GM19035 (cell line): ENCODE measurements around the gene MGAT2.
A peak's percentile ranks its signal among the peaks of the same experiment; 100 is the strongest.
"Not testable (repeated sequence)": the region's sequence is repeated elsewhere in the genome, so short reads cannot be mapped to it uniquely, and the experiment has no call there.

ENCODE experiments used
- ATAC-seq: cut with Tn5 transposase; IDR thresholded peaks from one replicate; pipeline ENCODE4 v1.9.1; 2021; ENCODE audit not compliant: unreplicated experiment

Gene MGAT2

GRCh38 chr14:49620182-49621113, at the start of gene MGAT2, which contains the start of gene RPL36AL:
Gene MGAT2, plus strand, starts transcription at chr14:49620799. Its CDS starts 470 bp downstream, at chr14:49621269.
Gene RPL36AL, minus strand, starts transcription at chr14:49620626. Its CDS starts 1,522 bp downstream, at chr14:49619104.
- ATAC-seq: peak; percentile 90

- ATAC-seq: no peak
Observed at GRCh38 chr14:49574038-49574437, 46.6 kb upstream of the MGAT2 start.

GRCh38 chr14:49578141-49578540, 42.5 kb upstream of the MGAT2 start:
- no peak for ATAC-seq

GRCh38 chr14:49579841-49580240, 40.8 kb upstream of the MGAT2 start:
- ATAC-seq: no peak

GRCh38 chr14:49581209-49582112, 39.1 kb upstream of the MGAT2 start:
- no peak for ATAC-seq

- no peak for ATAC-seq
Observed at GRCh38 chr14:49582113-49582977, 38.3 kb upstream of the MGAT2 start.

- no peak for ATAC-seq
Observed at GRCh38 chr14:49583629-49584028, 37.0 kb upstream of the MGAT2 start.

- ATAC-seq: no peak
Observed at GRCh38 chr14:49584058-49584457, 36.5 kb upstream of the MGAT2 start.

- ATAC-seq: not testable (repeated sequence)
Observed at GRCh38 chr14:49584981-49585640, 35.5 kb upstream of the MGAT2 start.

- peak; percentile 89 for ATAC-seq
Observed at GRCh38 chr14:49585803-49586672, 34.6 kb upstream of the MGAT2 start, which contains the start of gene RPS29. Gene RPS29, minus strand, starts transcription at chr14:49586380. Its CDS starts 34 bp downstream, at chr14:49586346.

GRCh38 chr14:49586673-49587460, 33.7 kb upstream of the MGAT2 start:
- peak; percentile 30 for ATAC-seq

- no peak for ATAC-seq
Observed at GRCh38 chr14:49589387-49589786, 31.2 kb upstream of the MGAT2 start.

- ATAC-seq: no peak
Observed at GRCh38 chr14:49593016-49593415, 27.6 kb upstream of the MGAT2 start.

- no peak for ATAC-seq
Observed at GRCh38 chr14:49594347-49595091, 26.1 kb upstream of the MGAT2 start.

- no peak for ATAC-seq
Observed at GRCh38 chr14:49598189-49598484, 22.5 kb upstream of the MGAT2 start.

GRCh38 chr14:49598485-49599300, 21.9 kb upstream of the MGAT2 start, which contains the start of gene LRR1:
Gene LRR1, plus strand, starts transcription at chr14:49598940. Its CDS starts 81 bp downstream, at chr14:49599021.
- ATAC-seq: peak; percentile 55

- no peak for ATAC-seq
Observed at GRCh38 chr14:49607583-49607982, 13.0 kb upstream of the MGAT2 start.
